Endothelial cell of umbilical vein (primary cell): ENCODE results near the gene MAN1A1. TPM values are rescaled to one million over a fixed set of nuclear protein-coding genes. Genes with fewer than 3 reads are reported as not detected.

Experiments used
- BruUV-seq: library from RNA; stranded (reverse); fragments of 400-500 nt; replicated peaks from 2 replicates; lab custom pipeline; 2021; lab: Mats Ljungman, UMichigan
- CTCF ChIA-PET: fragments of 300-600, 350-600 bp; sonication (Branson Sonifier 250); formaldehyde crosslinking; loops from one replicate; lab custom pipeline; 2021; ENCODE audit warnings: antibody characterized with exemption, inconsistent platforms; lab: Charles Lee
- POLR2A ChIA-PET: fragments of 300-600, 350-600 bp; sonication (Branson Sonifier 250); formaldehyde crosslinking; loops from one replicate; lab custom pipeline; 2021; ENCODE audit warnings: antibody characterized with exemption, inconsistent platforms; lab: Charles Lee
- DNase-seq: peaks from one replicate; pipeline ENCODE4 v3.0.0-alpha.2; 2011; ENCODE audit warnings: low read depth, low spot score
- FAIRE-seq: peaks from 2 replicates; lab custom pipeline; 2011; peaks lifted over from hg19 to GRCh38; lab: Jason Lieb, UNC
- H2AFZ ChIP-seq: 2 replicates; pipeline ENCODE4 v1.6.0; 2012; ENCODE audit warnings: low read depth, low read length, control low read depth, inconsistent platforms
- H3K27ac ChIP-seq: 2 replicates; pipeline ENCODE4 v1.5.1; 2011; ENCODE audit warnings: low read depth, mild to moderate bottlenecking, control low read depth, low read length, moderate library complexity; ENCODE audit not compliant: insufficient read depth
- H3K27me3 ChIP-seq, 2 experiments: 2 replicates each; pipeline versions ENCODE4 v1.6.0 to v1.6.1; 2011; ENCODE audit warnings: low read length in 2 of 2, mixed read lengths in 1 of 2; ENCODE audit not compliant: control insufficient read depth in 2 of 2, insufficient read depth in 2 of 2
- H3K36me3 ChIP-seq, 2 experiments: 2 replicates in 1 of 2; 3 replicates in 1 of 2; pipeline ENCODE4 v1.5.1; 2011; ENCODE audit warnings: low read length in 2 of 2, mild to moderate bottlenecking in 1 of 2, moderate library complexity in 1 of 2; ENCODE audit not compliant: control insufficient read depth in 2 of 2, insufficient read depth in 2 of 2; ENCODE audit errors: extremely low read depth in 1 of 2
- H3K4me1 ChIP-seq: 3 replicates; pipeline ENCODE4 v1.5.1; 2011; ENCODE audit warnings: mild to moderate bottlenecking, low read length; ENCODE audit not compliant: control insufficient read depth, insufficient read depth; ENCODE audit errors: extremely low read depth
- H3K4me2 ChIP-seq: 2 replicates; pipeline ENCODE4 v1.6.1; 2011; ENCODE audit warnings: low read length, control low read depth, mixed read lengths; ENCODE audit not compliant: insufficient read depth
- H3K4me3 ChIP-seq, 3 experiments: fragments of 200-600 bp in 1 of 3; sonication (generic), shearing (Covaris generic) in 1 of 3; replicated peaks in 1 of 3; 2 replicates each; pipeline ENCODE4 v1.5.1; 2011 to 2016; ENCODE audit warnings: control low read depth in 3 of 3, low read length in 3 of 3, mild to moderate bottlenecking in 2 of 3, inconsistent platforms in 1 of 3, low read depth in 1 of 3, moderate library complexity in 1 of 3; ENCODE audit not compliant: insufficient read depth in 1 of 3
- H3K79me2 ChIP-seq: 2 replicates; pipeline ENCODE4 v1.6.0; 2012; ENCODE audit warnings: low read length, inconsistent platforms; ENCODE audit not compliant: control insufficient read depth, insufficient read depth
- H3K9ac ChIP-seq: replicated peaks from 2 replicates; pipeline ENCODE3; 2011; ENCODE audit warnings: low read length, control low read depth; ENCODE audit not compliant: insufficient read depth; ENCODE audit errors: extremely low read depth
- H3K9me1 ChIP-seq: replicated peaks from 3 replicates; pipeline ENCODE4 v1.6.0; 2011; ENCODE audit warnings: mild to moderate bottlenecking, low read length; ENCODE audit not compliant: control insufficient read depth, insufficient read depth; ENCODE audit errors: extremely low read depth
- H3K9me3 ChIP-seq: replicated peaks from 2 replicates; pipeline ENCODE4 v1.5.1; 2012; ENCODE audit warnings: low read length, inconsistent platforms; ENCODE audit not compliant: control insufficient read depth, insufficient read depth
- H4K20me1 ChIP-seq: replicated peaks from 2 replicates; pipeline ENCODE3; 2011; ENCODE audit warnings: mild to moderate bottlenecking, low read length; ENCODE audit not compliant: control insufficient read depth, insufficient read depth; ENCODE audit errors: extremely low read depth
- EZH2 ChIP-seq: IDR thresholded peaks from 2 replicates; pipeline ENCODE4 v1.6.1; 2012; ENCODE audit warnings: borderline replicate concordance, low read depth, mild to moderate bottlenecking, moderate library complexity, low read length, inconsistent platforms; ENCODE audit not compliant: severe bottlenecking
- FOS ChIP-seq: IDR thresholded peaks from 2 replicates; pipeline ENCODE4 v1.6.1; 2011; ENCODE audit warnings: mild to moderate bottlenecking, low read length, moderate library complexity, borderline replicate concordance; ENCODE audit not compliant: insufficient read depth
- JUN ChIP-seq: IDR thresholded peaks from 2 replicates; pipeline ENCODE4 v1.6.1; 2011; ENCODE audit warnings: borderline replicate concordance, low read depth; ENCODE audit not compliant: insufficient read length, insufficient read depth
- POLR2AphosphoS5 ChIP-seq: IDR thresholded peaks from 2 replicates; pipeline ENCODE4 v1.6.1; 2012; ENCODE audit warnings: low read depth, mild to moderate bottlenecking, control low read depth, low read length, moderate library complexity; ENCODE audit not compliant: insufficient read depth
- dilution Hi-C: fragments of 300-500 bp; cut with MboI; formaldehyde crosslinking; loops from one replicate; pipeline ENCODE4 v1.15.0; 2019; ENCODE audit warnings: low sequenced_read_pairs; ENCODE audit not compliant: extremely low pct_ligation_motif_present
- intact Hi-C: fragments of 100-400 bp; cut with micrococcal nuclease; formaldehyde crosslinking; loops from one replicate; pipeline ENCODE4 v1.10.0; 2022
- polyA plus RNA-seq, 4 experiments: library from polyadenylated mRNA; depleted of rRNA in 3 of 4; stranded (reverse) in 3 of 4; unstranded in 1 of 4; fragments of >200 nt; gene quantifications; 2 replicates each; pipeline versions ENCODE4 v1.2.1 to v1.2.3, GENCODE V29; 2011 to 2012; ENCODE audit warnings: missing spikeins in 1 of 4
- total RNA-seq: library from RNA; stranded (reverse); gene quantifications from 2 replicates; pipeline ENCODE4 v1.2.3, GENCODE V29; 2021
- TF ChIP-seq, protein P1 (sequence below), 2 donors: IDR thresholded peaks; 1 replicate in 1 of 2; 2 replicates in 1 of 2; pipeline ENCODE4 v1.5.1; 2011; ENCODE audit warnings: low read length in 2 of 2, mild to moderate bottlenecking in 2 of 2, moderate library complexity in 2 of 2, control low read depth in 1 of 2, inconsistent platforms in 1 of 2, low read depth in 1 of 2; ENCODE audit not compliant: insufficient read depth in 1 of 2; ENCODE audit errors: extremely low read depth in 1 of 2
- TF ChIP-seq, protein P2 (sequence below): IDR thresholded peaks from 2 replicates; pipeline ENCODE4 v1.6.1; 2011; ENCODE audit not compliant: insufficient read depth, insufficient read length

The MAN1A1 gene
- total and polyA plus RNA-seq, 2 donors (not counting 3 experiments of a cell fraction or from before 2014, with no cell fraction given) = 3.3 to 12.9 TPM

DNA sequence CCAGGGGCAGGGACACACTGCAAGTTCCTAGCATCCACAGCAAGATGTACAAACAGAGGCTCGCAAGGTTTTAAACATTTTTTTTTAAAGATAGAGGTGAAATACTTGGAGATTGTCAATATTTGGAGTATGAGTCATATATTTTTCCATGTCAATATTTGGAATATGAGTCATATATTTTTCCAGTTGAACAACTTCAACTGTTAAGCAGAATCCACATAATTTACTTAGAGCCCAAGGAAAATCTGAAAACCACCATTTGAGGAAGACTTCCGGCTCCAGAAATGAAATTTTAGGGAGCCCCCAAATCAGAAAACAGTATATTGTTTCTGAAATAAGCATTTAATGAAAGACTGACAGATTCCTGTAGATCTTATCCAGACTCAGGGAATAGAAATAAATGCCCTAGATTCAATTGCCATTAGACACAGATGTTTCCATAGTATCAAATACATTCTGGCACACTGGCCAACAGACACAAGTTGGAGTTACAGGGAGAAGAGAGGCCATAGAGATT, 219.5 kb downstream of the MAN1A1 start:
- CTCF ChIA-PET = interaction anchor here (0.6 to 2.1 kb wide), 30 partner anchors 9 to 1927 kb away, joined by 3 to 46 read pairs (median 4); no protein-coding TSS in a partner anchor
- H3K36me3 ChIP-seq = no peaks in the 10 kb centered on the region
- POLR2A ChIA-PET = no interaction called here
- H3K27me3 ChIP-seq = no peaks in the 10 kb centered on the region
- peaks cover 17% of the 10 kb centered on the region for H3K4me1 ChIP-seq
- DNase-seq (peak; percentile 89), FAIRE-seq (peak; percentile 42)
- H3K9ac ChIP-seq = peak overlapping the region; percentile 72
- peak overlapping the region; percentile 14 for H2AFZ ChIP-seq
- TF ChIP-seq, protein P1, sequence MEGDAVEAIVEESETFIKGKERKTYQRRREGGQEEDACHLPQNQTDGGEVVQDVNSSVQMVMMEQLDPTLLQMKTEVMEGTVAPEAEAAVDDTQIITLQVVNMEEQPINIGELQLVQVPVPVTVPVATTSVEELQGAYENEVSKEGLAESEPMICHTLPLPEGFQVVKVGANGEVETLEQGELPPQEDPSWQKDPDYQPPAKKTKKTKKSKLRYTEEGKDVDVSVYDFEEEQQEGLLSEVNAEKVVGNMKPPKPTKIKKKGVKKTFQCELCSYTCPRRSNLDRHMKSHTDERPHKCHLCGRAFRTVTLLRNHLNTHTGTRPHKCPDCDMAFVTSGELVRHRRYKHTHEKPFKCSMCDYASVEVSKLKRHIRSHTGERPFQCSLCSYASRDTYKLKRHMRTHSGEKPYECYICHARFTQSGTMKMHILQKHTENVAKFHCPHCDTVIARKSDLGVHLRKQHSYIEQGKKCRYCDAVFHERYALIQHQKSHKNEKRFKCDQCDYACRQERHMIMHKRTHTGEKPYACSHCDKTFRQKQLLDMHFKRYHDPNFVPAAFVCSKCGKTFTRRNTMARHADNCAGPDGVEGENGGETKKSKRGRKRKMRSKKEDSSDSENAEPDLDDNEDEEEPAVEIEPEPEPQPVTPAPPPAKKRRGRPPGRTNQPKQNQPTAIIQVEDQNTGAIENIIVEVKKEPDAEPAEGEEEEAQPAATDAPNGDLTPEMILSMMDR (IDR thresholded peaks at IDR 0.05; ENCODE audit: extremely low read depth in 1 of 2, insufficient read depth in 1 of 2, low read depth in 1 of 2, low read length in 2 of 2) = no peak
- TF ChIP-seq FOS (peak; percentile 89), EZH2 (no peak), POLR2AphosphoS5 (no peak), JUN (peak; percentile 98)
- TF ChIP-seq, protein P2, sequence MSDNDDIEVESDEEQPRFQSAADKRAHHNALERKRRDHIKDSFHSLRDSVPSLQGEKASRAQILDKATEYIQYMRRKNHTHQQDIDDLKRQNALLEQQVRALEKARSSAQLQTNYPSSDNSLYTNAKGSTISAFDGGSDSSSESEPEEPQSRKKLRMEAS = no peak
- no peaks in the 10 kb centered on the region for H3K9me1 ChIP-seq
- no peaks in the 10 kb centered on the region for H3K9me3 ChIP-seq
- no peaks in the 10 kb centered on the region for H4K20me1 ChIP-seq
- intact Hi-C loops (loop anchor here (1.0 kb wide), 2 partner anchors 17 to 219 kb away; partner anchors contain the start of gene MAN1A1), dilution Hi-C loops (no loop called here)
- H3K4me2 ChIP-seq = peak overlapping the region; percentile 82
- peak overlapping the region in 1 of 3 experiments; percentile 31 for H3K4me3 ChIP-seq
- peak overlapping the region; percentile 92 for H3K27ac ChIP-seq
- H3K79me2 ChIP-seq = no peaks in the 10 kb centered on the region
- TSS peak; percentile 42 for BruUV-seq
